HG02870 (cell line): ENCODE measurements around the gene ZBTB44.
"Not testable (repeated sequence)": the region's sequence is repeated elsewhere in the genome, so short reads cannot be mapped to it uniquely, and the experiment has no call there.

Experiments
- ATAC-seq: cut with Tn5 transposase; IDR thresholded peaks from one replicate; pipeline ENCODE4 v1.9.1; 2021; ENCODE audit warnings: mild to moderate bottlenecking, moderate library complexity; ENCODE audit not compliant: unreplicated experiment

Gene ZBTB44

DNA sequence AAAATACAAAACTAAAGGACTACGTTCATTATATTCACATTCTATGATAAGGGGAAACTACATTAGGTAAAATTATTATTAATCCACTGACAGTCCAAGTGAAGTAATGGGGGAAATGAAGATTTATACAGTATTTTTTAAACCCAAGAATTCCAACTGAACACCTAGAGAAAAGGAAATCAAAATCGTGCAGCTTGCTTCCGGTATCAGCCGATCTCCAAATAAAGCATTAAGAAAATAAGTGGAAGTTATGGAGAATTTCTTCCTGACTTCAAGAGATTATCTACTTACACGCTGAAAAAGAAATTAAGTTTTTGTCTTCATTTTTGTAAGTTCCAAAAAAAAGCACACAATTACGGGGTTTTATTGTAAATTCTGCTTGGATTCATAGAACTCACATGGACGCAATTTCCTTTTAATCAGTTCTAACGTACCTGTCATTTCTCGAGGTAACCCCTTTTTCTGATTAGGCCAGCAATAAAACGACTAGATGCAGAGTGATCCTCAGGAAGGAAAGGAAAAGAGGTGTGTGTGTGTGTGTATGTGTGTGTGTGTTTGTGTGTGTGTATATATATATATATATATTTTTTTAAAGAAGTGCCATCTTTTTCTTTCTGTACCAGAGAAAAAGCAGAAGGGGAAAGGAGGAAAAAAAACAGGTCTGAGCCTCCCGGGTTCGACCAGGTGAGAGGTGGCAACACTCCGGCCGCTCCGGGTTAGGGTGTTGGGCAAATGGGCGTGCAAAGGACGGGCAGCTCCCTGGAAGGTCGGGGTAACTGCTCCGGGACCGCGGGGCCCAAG is 1.1 kb downstream of the ZBTB44 start:
- no peak for ATAC-seq

GRCh38 chr11:130312046-130312445 is 2.7 kb downstream of the ZBTB44 start:
- ATAC-seq = no peak

- ATAC-seq = no peak
Measured at GRCh38 chr11:130310622-130311021, 4.1 kb downstream of the ZBTB44 start.

DNA sequence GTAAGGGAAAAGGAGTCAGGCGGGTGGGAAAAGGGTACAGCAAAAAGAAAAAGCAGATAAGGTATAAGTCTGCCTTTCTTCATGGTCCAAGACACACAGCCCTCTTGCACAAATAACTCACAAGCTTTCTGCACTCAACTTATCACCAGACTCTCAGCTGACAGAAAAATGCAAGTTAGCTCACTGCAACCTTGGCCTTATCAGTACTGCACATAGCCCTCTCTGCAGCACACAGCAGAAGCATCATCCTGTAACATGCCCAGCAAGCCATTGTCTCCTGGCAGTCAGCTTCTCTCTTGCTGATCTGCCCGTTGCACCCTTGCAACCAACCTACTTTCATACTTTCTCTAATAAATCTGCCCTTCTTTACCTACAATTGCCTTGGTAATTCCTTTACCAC is 5.8 kb downstream of the ZBTB44 start:
- ATAC-seq = no peak

GRCh38 chr11:130308059-130308458 is 6.7 kb downstream of the ZBTB44 start:
- no peak for ATAC-seq

GRCh38 chr11:130304651-130305050 is 10.1 kb downstream of the ZBTB44 start:
- no peak for ATAC-seq

DNA sequence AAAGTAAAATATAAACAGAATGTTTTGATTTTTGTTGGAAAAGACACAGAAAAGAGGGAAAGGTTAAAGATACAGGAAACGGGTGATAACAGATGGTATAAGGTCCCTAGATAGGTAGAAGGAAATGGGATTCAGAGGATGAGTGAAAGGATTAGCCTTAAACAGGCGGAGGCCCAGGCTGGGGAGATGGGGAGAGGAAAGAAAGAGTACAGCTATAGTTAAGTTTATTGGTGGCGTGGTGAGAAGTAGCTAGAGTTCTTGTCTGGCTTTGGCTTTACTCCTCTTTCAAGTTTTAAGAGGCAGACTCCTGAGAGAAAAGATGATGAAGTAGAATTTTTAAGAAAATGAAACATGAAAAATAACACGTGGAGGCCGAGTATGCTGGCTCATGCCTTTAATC is 13.7 kb downstream of the ZBTB44 start:
- ATAC-seq = no peak

DNA sequence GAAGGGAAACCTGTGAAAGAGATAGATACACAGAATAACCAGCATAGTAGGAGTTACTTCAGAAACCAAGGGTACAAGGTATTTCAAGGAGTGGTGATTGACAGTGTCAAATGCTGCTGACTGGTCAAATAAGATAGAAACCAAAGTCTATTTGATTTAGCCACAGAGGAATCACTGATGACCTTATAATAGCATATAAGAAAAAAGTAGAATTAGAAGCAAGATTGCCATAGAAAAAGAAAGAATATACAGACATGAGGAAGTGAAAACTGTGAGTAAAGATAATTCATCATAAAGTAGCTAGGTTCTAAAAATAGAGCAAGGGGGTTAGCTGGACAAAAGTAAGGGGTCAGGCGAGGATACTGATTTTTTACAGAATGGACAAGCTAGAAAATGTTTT is 14.2 kb downstream of the ZBTB44 start:
- peak; percentile 46 for ATAC-seq

- no peak for ATAC-seq
Measured at GRCh38 chr11:130299978-130300377, 14.7 kb downstream of the ZBTB44 start.

GRCh38 chr11:130295657-130296056 is 19.1 kb downstream of the ZBTB44 start:
- no peak for ATAC-seq

DNA sequence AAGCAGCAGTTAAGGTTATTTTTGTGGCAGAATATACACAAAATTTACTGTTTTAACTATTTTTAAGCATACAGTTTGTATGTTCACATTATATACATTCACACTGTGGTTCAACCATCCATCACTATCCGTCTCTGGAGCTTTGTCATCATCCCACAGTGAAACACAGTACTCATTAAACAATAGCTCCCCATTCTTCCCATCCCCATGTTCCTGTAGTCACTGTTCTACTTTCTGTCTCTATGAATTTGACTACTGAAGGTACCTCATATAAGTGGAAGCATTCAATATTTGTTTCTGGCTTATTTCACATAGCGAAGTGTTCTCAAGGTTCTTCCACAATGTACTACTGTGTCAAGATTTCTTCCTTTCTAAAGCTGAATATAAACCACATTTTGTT is 32.6 kb downstream of the ZBTB44 start:
- ATAC-seq = no peak

- not testable (repeated sequence) for ATAC-seq
Measured at GRCh38 chr11:130281341-130281740, 33.4 kb downstream of the ZBTB44 start.

GRCh38 chr11:130279989-130280388 is 34.7 kb downstream of the ZBTB44 start:
- no peak for ATAC-seq

- ATAC-seq = no peak
Measured at GRCh38 chr11:130278745-130279144, 36.0 kb downstream of the ZBTB44 start.

- ATAC-seq = no peak
Measured at GRCh38 chr11:130278151-130278550, 36.6 kb downstream of the ZBTB44 start.

GRCh38 chr11:130272336-130272735 is 42.4 kb downstream of the ZBTB44 start:
- ATAC-seq = no peak

GRCh38 chr11:130269326-130269943 is 45.3 kb downstream of the ZBTB44 start:
- peak; percentile 92 for ATAC-seq

GRCh38 chr11:130263351-130263750 is 51.4 kb downstream of the ZBTB44 start:
- no peak for ATAC-seq

- no peak for ATAC-seq
Measured at GRCh38 chr11:130262424-130262823, 52.3 kb downstream of the ZBTB44 start.

DNA sequence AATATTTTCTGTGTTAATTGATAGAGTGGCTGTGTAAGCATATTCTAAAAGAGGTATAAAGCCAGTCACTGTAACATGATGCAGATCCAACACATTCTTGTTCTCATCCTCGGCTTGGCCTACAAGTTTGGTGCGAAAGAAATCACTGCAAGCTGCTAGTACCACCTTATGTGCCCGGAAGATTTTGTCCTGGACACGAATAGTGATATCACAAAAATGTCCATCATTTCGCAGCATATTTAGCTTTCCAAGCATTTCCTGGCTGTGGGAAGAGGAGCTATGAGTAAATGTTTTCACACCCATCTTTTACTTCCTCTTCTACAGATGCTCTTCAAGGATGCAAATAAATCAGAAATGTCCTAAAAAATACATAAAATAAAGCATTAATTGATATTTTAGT is 53.1 kb downstream of the ZBTB44 start:
- ATAC-seq = no peak

DNA sequence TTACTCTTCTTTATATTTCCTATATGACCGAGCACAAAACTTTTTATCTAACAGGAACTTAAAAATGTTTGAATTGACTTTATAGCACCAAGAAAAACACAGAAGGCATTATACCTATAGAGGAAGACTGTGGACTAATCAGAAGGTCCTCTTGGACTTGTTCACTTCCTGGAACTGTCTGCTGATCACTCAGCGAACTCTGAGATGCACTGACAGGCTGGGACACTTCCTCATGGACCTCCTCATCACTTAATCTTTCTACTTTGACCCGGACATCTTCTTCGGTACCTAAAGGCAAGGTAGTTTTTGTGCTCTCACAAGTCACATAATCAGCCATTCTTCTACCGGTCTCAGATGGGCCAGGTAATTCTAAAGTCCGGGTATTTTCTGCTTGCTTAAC is 54.0 kb downstream of the ZBTB44 start:
- ATAC-seq = no peak

GRCh38 chr11:130260080-130260627 is 54.6 kb downstream of the ZBTB44 start:
- no peak for ATAC-seq
